A673 (cell line): ENCODE results near the gene A1BG.

Source experiments
- CTCF ChIP-seq: fragments of 300-800, 200-600 bp; sonication (generic); conservative IDR thresholded peaks from 2 replicates; pipeline ENCODE4 v1.5.1; 2017; ENCODE audit warnings: low read depth, mild to moderate bottlenecking, antibody characterized with exemption, low read length, moderate library complexity, mixed read lengths
- EZH2 ChIP-seq: fragments of 200-600 bp; sonication (generic); IDR thresholded peaks from 2 replicates; pipeline ENCODE4 v1.6.1; 2017; ENCODE audit warnings: borderline replicate concordance, low read depth, mild to moderate bottlenecking, mixed read lengths, antibody characterized with exemption, low read length; ENCODE audit not compliant: poor library complexity, severe bottlenecking

GRCh38 chr19:58364146-58364545 lies 10.9 kb upstream of the A1BG start:
- TF ChIP-seq CTCF (no peak), EZH2 (no peak)
